Measurements from ENCODE around the gene LHPP. TPM values are rescaled to one million over a fixed set of nuclear protein-coding genes. Genes with fewer than 3 reads are reported as not detected.
A peak's percentile ranks its signal among the peaks of the same experiment; 100 is the strongest.

LHPP gene
- total and polyA plus RNA-seq, 4 donors = 11.5 to 22.0 (median 18.6) TPM

DNA sequence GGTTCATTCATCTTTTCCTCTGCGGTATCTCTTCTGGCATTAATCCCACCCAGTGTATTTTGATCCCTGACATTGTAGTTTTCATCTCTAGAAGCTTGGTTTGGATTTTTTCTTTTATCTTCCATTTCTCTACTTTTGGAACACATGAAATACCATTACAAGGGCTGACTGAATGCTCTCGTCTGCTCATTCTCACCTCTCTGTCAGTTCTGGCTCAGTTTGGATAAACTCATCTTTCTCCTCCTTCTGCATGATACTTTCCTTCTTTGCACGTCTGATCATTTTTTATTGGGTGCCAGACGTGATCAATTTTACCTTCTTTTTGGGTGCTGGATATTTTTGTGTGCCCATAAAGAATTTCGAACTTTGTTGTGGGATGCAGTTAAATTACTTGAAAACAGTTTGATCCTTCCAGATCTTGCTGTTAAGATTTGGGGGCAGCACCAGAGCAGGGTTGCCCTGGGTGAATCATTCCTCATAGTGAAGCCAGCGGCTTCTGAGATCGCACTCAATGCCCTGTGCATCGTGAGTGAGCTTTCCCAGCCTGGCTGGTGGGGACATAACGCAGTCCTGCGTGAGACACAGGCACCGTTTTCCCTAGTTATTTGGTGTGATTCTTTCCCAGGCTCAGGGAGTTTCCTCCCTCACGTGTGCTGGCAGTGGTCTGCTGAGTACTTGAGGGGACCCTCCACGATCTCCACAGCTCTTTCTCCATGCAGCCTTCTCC, 53.8 kb downstream of the LHPP start:
- no peak overlapping the region for H3K4me3 ChIP-seq (ENCODE audit: low read length in 2 of 2)
- H3K27ac ChIP-seq (ENCODE audit: low read depth in 1 of 2, low read length in 2 of 2) = no peak overlapping the region
- H3K9me3 ChIP-seq (ENCODE audit: control insufficient read depth, low read length) = no peaks in the 10 kb centered on the region
- H3K27me3 ChIP-seq (ENCODE audit: control insufficient read depth in 1 of 2, insufficient read depth in 2 of 2, low read length in 1 of 2) = no peaks in the 10 kb centered on the region
- ATAC-seq (ENCODE audit: low FRiP score) = no peak
- no peaks in the 10 kb centered on the region for H3K36me3 ChIP-seq (ENCODE audit: control insufficient read depth in 1 of 2, insufficient read depth in 2 of 2, low read length in 1 of 2)
- intact Hi-C loops (cut with DNase I) = no loop called here
- DNase-seq = peak in 1 of 2 donors; percentile 15
- H3K4me1 ChIP-seq (ENCODE audit: control insufficient read depth in 1 of 2, insufficient read depth in 2 of 2, low read length in 2 of 2) = no peaks in the 10 kb centered on the region
- whole genome bisulfite sequencing, 2 donors = 85 to 89% methylated on average over 13 of the region's 13 CpGs

DNA sequence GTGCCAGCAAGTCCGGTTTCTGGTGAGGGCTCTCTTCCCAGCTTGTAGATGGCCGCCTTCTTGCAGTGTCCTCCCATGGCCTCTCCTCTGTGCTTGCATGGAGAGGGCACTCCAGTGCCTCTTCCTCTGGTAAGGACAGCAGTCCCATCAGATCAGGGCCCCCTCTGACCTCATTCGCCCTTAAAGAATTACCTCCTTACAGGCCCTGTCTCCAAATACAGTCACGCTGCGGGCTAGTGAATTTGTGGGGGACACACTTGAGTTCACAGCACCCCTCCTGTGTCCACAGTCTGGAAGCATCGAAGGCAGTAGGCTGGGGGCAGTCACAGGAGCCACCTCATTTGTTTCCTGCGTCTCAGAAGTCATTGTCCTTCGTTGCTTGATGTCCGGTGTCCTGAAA, 54.6 kb downstream of the LHPP start:
- ATAC-seq (ENCODE audit: low FRiP score) = no peak
- peak; percentile 17 to 44 for DNase-seq
- Histone ChIP-seq H3K4me3 (ENCODE audit: low read length in 2 of 2) (no peak overlapping the region), H3K36me3 (ENCODE audit: control insufficient read depth in 1 of 2, insufficient read depth in 2 of 2, low read length in 1 of 2) (no peaks in the 10 kb centered on the region), H3K27ac (ENCODE audit: low read depth in 1 of 2, low read length in 2 of 2) (no peak overlapping the region), H3K9me3 (ENCODE audit: control insufficient read depth, low read length) (no peaks in the 10 kb centered on the region), H3K27me3 (ENCODE audit: control insufficient read depth in 1 of 2, insufficient read depth in 2 of 2, low read length in 1 of 2) (no peaks in the 10 kb centered on the region), H3K4me1 (ENCODE audit: control insufficient read depth in 1 of 2, insufficient read depth in 2 of 2, low read length in 2 of 2) (no peaks in the 10 kb centered on the region)
- WGBS, 2 donors = 92 to 95% methylated on average over 9 of the region's 9 CpGs
- intact Hi-C loops (cut with DNase I) = no loop called here

DNA sequence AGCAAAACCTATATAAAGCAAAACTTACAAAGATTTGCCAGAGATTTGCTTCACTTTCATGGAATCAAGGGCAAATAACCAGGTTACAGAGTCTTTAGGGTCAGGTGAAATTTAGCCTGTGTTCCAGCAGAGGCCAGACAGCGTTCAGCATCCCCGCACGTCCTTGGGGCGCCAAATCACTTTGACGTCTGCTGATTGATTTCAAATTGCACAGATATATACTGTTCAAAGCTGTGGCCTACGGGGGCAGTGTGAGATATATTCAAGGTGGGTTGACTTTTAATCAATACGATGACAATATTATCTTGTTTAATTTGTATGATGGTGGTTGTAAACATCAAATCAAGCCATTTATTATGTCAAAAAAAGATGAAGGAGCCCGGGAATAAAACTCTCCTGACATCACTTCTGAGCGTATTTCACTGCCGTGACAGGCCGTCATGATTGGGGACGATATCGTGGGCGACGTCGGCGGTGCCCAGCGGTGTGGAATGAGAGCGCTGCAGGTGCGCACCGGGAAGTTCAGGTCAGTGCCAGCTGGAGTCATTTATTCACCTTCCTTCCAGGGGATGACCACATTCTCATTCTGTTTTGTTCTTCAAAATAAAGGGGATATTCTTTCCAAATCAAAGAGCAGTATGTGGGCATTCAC, 55.2 kb downstream of the LHPP start:
- Histone ChIP-seq H3K36me3 (ENCODE audit: control insufficient read depth in 1 of 2, insufficient read depth in 2 of 2, low read length in 1 of 2) (no peaks in the 10 kb centered on the region), H3K27ac (ENCODE audit: low read depth in 1 of 2, low read length in 2 of 2) (no peak overlapping the region), H3K4me1 (ENCODE audit: control insufficient read depth in 1 of 2, insufficient read depth in 2 of 2, low read length in 2 of 2) (no peaks in the 10 kb centered on the region), H3K9me3 (ENCODE audit: control insufficient read depth, low read length) (no peaks in the 10 kb centered on the region), H3K27me3 (ENCODE audit: control insufficient read depth in 1 of 2, insufficient read depth in 2 of 2, low read length in 1 of 2) (no peaks in the 10 kb centered on the region), H3K4me3 (ENCODE audit: low read length in 2 of 2) (no peak overlapping the region)
- 92 to 94% methylated on average over 21 of the region's 21 CpGs for WGBS, 2 donors
- no peak for ATAC-seq (ENCODE audit: low FRiP score)
- DNase-seq = peak in 1 of 2 donors; percentile 52
- intact Hi-C loops (cut with DNase I) = no loop called here

DNA sequence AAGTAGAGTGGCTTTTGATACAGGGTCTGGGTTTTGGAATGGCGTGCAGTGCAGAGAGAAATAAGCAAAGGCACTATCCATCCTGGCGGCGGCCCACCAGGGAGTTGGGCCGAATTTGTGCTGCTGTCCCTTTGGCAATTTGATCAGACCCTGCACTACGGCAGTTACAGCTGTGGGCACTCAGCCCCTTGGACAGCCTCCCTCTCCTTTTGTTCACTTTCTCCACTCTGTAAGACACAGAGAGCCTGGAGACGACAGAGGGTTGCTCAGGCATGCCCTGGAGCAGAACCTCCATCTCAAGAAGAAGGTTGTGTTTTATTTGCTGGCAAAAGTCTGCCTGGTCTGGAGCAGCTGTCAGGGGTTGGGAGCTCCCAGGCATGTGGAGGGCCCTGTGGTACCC, 55.8 kb downstream of the LHPP start:
- no peak overlapping the region for H3K4me3 ChIP-seq (ENCODE audit: low read length in 2 of 2)
- no peaks in the 10 kb centered on the region for H3K27me3 ChIP-seq (ENCODE audit: control insufficient read depth in 1 of 2, insufficient read depth in 2 of 2, low read length in 1 of 2)
- no peaks in the 10 kb centered on the region for H3K9me3 ChIP-seq (ENCODE audit: control insufficient read depth, low read length)
- no peak for ATAC-seq (ENCODE audit: low FRiP score)
- H3K36me3 ChIP-seq (ENCODE audit: control insufficient read depth in 1 of 2, insufficient read depth in 2 of 2, low read length in 1 of 2) = no peaks in the 10 kb centered on the region
- no peaks in the 10 kb centered on the region for H3K4me1 ChIP-seq (ENCODE audit: control insufficient read depth in 1 of 2, insufficient read depth in 2 of 2, low read length in 2 of 2)
- intact Hi-C loops (cut with DNase I) = no loop called here
- 80 to 86% methylated on average over 6 of the region's 6 CpGs for WGBS, 2 donors
- DNase-seq = peak; percentile 19 to 33
- no peak overlapping the region for H3K27ac ChIP-seq (ENCODE audit: low read depth in 1 of 2, low read length in 2 of 2)

DNA sequence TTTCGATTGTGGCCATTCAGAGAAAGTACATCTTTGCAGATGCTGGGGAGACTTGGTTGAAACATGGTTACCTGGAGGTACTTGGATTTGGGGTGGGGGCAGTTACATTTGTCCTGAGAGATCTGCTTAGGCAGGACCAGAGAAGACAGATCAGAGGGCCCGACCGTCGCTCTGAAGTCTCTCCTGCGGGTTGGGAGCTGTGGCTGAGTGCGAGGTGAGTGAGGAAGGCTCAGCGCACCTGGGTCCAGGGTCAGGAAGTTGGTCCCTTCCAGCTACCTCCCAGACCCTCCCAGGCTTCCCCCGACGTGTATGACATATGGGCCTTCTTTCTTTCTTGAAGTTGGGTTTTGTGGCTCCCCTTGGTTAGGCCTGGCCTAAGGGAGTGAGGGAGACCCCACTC, 56.3 kb downstream of the LHPP start:
- 95% methylated on average over 9 of the region's 9 CpGs for WGBS, 2 donors
- Histone ChIP-seq H3K27ac (ENCODE audit: low read depth in 1 of 2, low read length in 2 of 2) (no peak overlapping the region), H3K9me3 (ENCODE audit: control insufficient read depth, low read length) (no peaks in the 10 kb centered on the region), H3K27me3 (ENCODE audit: control insufficient read depth in 1 of 2, insufficient read depth in 2 of 2, low read length in 1 of 2) (no peaks in the 10 kb centered on the region), H3K4me1 (ENCODE audit: control insufficient read depth in 1 of 2, insufficient read depth in 2 of 2, low read length in 2 of 2) (no peaks in the 10 kb centered on the region), H3K36me3 (ENCODE audit: control insufficient read depth in 1 of 2, insufficient read depth in 2 of 2, low read length in 1 of 2) (no peaks in the 10 kb centered on the region), H3K4me3 (ENCODE audit: low read length in 2 of 2) (no peak overlapping the region)
- intact Hi-C loops (cut with DNase I) = no loop called here
- DNase-seq (no peak), ATAC-seq (ENCODE audit: low FRiP score) (no peak)

DNA sequence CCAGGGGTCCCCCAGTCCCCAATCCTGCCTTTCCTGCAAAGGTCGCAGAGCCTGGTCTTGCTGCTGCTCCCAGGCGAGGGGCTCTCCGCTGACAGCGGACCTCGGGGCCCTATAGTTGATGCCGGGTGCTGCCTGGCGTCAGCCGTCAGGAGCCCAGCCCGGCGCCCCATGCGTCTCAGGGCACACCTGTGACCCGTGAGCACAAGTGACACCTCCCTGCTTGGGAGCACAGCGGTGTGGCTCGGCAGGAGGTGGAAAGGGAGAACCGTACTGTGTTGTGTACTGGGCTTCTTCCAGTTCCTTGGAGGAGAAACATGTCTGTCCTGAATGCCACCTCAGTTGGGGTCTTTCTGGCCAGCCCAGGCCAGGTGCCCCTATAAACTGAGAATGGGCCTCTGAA, 56.7 kb downstream of the LHPP start:
- 95% methylated on average over 15 of the region's 15 CpGs for WGBS, 2 donors
- H3K36me3 ChIP-seq (ENCODE audit: control insufficient read depth in 1 of 2, insufficient read depth in 2 of 2, low read length in 1 of 2) = no peaks in the 10 kb centered on the region
- DNase-seq (peak in 1 of 2 donors; percentile 63), ATAC-seq (ENCODE audit: low FRiP score) (no peak)
- intact Hi-C loops (cut with DNase I) = no loop called here
- no peak overlapping the region for H3K27ac ChIP-seq (ENCODE audit: low read depth in 1 of 2, low read length in 2 of 2)
- no peak overlapping the region for H3K4me3 ChIP-seq (ENCODE audit: low read length in 2 of 2)
- H3K9me3 ChIP-seq (ENCODE audit: control insufficient read depth, low read length) = no peaks in the 10 kb centered on the region
- H3K4me1 ChIP-seq (ENCODE audit: control insufficient read depth in 1 of 2, insufficient read depth in 2 of 2, low read length in 2 of 2) = no peaks in the 10 kb centered on the region
- H3K27me3 ChIP-seq (ENCODE audit: control insufficient read depth in 1 of 2, insufficient read depth in 2 of 2, low read length in 1 of 2) = no peaks in the 10 kb centered on the region

DNA sequence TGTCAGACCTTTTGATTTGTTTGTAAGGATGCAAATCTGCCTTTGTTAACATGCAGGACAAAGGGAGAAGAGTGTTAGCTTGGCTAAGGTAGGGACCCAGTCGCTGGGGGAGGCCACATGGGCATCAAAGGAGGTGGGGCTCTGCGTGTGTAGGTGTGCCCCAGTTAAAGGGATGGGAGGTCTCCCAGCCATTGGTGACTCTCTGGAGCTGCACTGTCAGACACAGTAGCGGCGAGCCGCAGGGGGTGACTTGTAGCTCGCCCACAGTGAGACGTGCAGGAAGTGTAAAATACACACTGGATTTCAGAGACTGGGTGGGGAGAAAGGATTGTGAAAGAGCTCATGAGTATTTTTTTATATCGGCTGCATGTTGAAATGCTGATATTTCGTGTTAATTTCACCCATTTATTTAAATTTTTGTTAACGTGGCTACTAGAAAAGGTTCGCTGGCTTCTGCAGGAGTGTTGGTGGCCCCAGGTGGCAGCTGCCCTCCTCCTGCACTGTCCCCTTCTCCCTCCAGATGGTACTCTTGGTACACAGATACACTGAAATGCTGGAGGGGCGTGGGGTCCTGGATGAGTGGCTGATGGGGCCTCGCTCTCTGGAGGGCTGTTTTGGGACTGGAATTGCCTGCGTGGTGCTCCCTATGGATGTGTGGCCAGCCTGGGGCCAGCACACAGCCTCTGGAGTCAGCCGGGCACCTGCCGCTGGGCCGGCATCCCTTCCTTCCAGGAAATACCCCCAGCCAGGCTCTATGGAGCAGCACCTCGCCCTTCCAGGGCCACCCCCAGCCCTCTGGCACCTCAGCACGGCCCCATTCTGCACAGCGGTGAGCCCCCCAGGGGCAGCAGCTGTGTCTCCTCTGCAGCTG, 59.2 kb downstream of the LHPP start:
- Histone ChIP-seq H3K9me3 (ENCODE audit: control insufficient read depth, low read length) (no peaks in the 10 kb centered on the region), H3K4me3 (ENCODE audit: low read length in 2 of 2) (no peak overlapping the region), H3K27me3 (ENCODE audit: control insufficient read depth in 1 of 2, insufficient read depth in 2 of 2, low read length in 1 of 2) (no peaks in the 10 kb centered on the region), H3K4me1 (ENCODE audit: control insufficient read depth in 1 of 2, insufficient read depth in 2 of 2, low read length in 2 of 2) (no peaks in the 10 kb centered on the region), H3K36me3 (ENCODE audit: control insufficient read depth in 1 of 2, insufficient read depth in 2 of 2, low read length in 1 of 2) (no peaks in the 10 kb centered on the region), H3K27ac (ENCODE audit: low read depth in 1 of 2, low read length in 2 of 2) (no peak overlapping the region)
- intact Hi-C loops (cut with DNase I) = no loop called here
- 91% methylated on average over 20 of the region's 20 CpGs for WGBS, 2 donors
- ATAC-seq (ENCODE audit: low FRiP score) (no peak), DNase-seq (no peak)

DNA sequence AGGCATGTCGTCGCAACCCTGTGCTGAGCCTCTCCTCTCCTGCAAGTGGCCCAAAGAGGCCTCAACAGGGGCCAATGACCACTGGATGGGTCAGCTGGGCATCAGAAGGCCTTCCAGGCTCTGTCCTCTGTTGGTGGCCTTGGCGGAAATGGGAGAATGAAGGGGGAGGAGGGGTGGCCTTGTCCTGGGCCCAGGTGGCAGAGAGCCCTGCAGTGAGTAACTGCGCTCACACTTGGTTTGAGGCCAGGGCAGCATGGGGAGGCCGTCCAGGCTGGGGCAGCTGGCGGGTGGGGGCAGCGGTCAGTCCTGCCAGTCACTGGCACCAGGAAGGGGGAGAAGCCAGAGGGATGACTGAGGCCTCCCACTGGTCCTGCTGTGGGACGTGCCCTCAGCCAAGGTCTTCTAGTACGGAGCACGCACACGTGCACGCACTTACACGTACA, 59.8 kb downstream of the LHPP start:
- Histone ChIP-seq H3K27ac (ENCODE audit: low read depth in 1 of 2, low read length in 2 of 2) (no peak overlapping the region), H3K27me3 (ENCODE audit: control insufficient read depth in 1 of 2, insufficient read depth in 2 of 2, low read length in 1 of 2) (no peaks in the 10 kb centered on the region), H3K9me3 (ENCODE audit: control insufficient read depth, low read length) (no peaks in the 10 kb centered on the region), H3K36me3 (ENCODE audit: control insufficient read depth in 1 of 2, insufficient read depth in 2 of 2, low read length in 1 of 2) (no peaks in the 10 kb centered on the region), H3K4me3 (ENCODE audit: low read length in 2 of 2) (no peak overlapping the region), H3K4me1 (ENCODE audit: control insufficient read depth in 1 of 2, insufficient read depth in 2 of 2, low read length in 2 of 2) (no peaks in the 10 kb centered on the region)
- ATAC-seq (ENCODE audit: low FRiP score) (no peak), DNase-seq (peak in 1 of 2 donors; percentile 81)
- intact Hi-C loops (cut with DNase I) = no loop called here
- WGBS, 2 donors = 40 to 51% methylated on average over 13 of the region's 13 CpGs

All from aorta (tissue), 5 donors.